HG03460 (cell line): ENCODE results near the gene SLC52A3.
"Not testable (repeated sequence)": the region's sequence is repeated elsewhere in the genome, so short reads cannot be mapped to it uniquely, and the experiment has no call there.

Experiments
- ATAC-seq: cut with Tn5 transposase; IDR thresholded peaks from one replicate; pipeline ENCODE4 v1.9.1; 2021; ENCODE audit not compliant: unreplicated experiment

Gene SLC52A3

GRCh38 chr20:730005-730404 lies 38.3 kb downstream of the SLC52A3 start:
- ATAC-seq, result no peak

- ATAC-seq, result no peak
Measured at GRCh38 chr20:728256-728944, 39.9 kb downstream of the SLC52A3 start.

GRCh38 chr20:726160-726559 lies 42.1 kb downstream of the SLC52A3 start:
- no peak for ATAC-seq

- ATAC-seq, result no peak
Measured at GRCh38 chr20:725491-725890, 42.8 kb downstream of the SLC52A3 start.

DNA sequence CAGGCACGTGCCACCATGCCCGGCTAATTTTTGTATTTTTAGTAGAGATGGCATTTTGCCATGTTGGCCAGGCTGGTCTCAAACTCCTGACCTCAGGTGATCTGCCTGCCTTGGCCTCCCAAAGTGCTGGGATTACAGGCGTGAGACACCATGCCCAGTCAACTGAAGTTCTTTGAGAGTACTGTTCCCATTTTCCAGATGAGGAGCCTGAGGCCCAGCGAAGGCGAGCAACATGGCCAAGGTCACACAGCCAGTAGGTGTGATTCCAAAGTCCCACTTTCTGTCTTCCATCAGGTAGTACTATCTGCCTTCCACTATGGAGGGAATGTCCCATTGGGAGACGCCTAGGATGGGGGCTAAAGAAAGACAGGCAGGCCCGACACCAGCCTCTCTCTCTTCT lies 43.5 kb downstream of the SLC52A3 start:
- ATAC-seq, result not testable (repeated sequence)

DNA sequence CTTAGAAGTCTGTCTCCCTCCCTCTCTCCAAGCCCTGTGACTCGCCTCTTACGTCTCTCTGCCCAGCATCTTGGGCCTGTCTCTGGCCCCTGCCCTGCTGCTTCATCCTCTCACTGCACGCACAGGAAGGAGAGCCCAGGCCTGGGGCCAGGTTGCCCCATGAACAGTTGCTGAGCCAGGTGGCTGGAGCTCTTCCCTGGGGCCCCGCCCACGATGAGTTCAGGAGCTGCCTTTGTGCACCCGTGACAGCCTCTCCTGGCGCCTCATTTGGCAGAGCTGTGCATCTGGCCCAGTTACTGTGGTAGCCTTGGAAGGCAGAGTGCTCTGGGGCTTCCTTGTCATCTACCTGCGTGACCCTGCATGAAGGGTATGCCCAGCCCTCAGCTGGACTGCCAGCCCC lies 44.5 kb downstream of the SLC52A3 start:
- no peak for ATAC-seq

DNA sequence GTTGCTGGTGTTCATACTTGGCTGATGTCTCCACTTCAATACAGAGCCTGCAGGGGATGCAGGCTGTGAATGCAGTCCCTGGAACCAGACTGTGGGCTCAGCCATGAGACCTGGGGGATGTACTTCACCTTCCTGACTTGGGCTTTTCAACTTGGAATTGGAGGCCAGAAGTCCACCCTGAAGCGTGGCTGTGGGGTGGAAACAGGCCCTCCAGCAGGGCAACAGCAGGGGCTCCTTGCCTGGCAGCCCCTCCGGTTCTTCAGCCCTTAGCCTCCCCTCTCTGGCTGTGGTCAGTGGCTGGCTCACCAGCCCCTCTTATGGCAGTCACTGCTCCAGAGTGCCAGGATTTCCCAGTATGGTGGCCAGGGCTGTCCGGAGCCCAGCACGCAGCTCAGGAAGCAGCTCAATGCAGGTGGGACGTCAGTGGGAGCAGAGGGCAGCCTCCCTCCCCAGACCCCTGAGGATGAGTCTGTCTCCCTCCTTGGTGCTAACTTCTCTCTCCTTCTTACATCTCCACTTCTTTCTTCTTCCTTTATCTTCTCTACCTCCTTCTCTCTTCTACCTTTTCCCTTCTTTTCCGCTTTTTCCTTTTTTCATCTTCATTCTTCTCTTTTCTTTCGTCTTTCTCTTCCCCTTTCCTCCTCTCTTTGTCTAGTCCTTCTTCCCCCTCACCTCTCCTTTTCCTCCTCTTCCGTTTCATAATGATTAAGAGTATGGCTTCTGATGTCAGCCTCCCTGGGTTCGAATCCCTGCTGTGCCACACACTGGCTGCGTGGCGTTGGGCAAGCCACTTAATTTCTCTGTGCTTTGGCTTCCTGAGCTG lies 45.3 kb downstream of the SLC52A3 start:
- no peak for ATAC-seq

DNA sequence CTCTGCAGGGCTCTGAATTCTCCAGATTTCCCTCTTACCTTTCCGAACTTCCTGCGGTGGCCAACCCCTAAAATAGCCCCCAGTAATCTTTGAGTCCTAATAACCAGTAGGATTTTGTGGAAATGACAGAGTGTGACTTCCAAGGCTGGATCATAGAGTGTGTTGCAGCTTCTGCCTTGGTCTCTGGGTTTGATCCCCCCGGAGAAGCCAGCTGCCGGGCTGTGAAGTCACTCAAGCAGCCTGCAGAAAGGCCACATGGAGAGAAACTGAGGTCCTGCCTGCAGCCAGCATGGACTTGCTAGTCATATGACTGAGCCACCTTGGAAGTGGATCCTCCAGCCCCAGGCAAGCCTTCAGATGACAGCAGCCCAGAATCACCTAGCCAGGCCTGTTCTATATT lies 46.4 kb downstream of the SLC52A3 start:
- no peak for ATAC-seq

GRCh38 chr20:719816-720215 lies 48.5 kb downstream of the SLC52A3 start:
- ATAC-seq, result no peak

DNA sequence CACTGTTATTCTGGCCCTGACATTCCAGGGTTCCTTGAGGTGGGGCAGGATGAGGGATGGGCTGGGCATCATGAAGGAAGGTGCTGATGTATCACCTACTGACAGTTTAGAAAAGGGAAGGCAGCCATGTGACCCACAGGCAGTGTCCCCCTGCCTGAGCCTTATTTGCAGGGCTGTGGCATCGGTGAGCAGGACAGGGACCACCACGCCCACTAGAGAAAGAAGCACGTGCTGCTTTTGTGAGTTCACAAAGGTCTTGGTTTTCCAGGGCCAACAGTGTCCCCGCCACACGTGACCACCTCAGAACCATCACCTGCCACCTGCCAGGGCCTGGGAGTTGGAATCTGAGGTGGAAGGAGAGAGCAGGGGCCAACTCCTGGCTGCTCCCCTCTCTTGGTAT lies 49.2 kb downstream of the SLC52A3 start:
- ATAC-seq, result no peak

GRCh38 chr20:717832-718231 lies 50.5 kb downstream of the SLC52A3 start:
- ATAC-seq, result no peak

DNA sequence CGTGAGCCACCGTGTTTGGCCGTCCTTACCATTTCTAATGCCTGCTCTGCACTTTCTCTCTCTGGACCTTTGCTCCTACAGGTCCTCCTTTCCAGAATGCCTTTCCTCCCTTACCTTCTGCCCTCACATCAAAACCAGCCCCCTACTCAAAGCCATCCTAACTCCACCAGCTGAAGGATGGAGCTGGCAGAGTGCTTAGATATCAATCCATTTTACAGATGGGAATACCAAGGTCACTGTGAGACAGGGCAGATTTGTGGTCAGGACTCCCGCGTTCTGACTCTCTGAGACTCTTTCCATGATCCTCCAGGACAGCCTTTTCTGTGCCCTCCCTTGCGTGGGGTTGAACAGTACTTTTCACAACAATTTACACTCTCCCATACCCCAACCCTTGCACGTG lies 51.0 kb downstream of the SLC52A3 start:
- ATAC-seq, result no peak

DNA sequence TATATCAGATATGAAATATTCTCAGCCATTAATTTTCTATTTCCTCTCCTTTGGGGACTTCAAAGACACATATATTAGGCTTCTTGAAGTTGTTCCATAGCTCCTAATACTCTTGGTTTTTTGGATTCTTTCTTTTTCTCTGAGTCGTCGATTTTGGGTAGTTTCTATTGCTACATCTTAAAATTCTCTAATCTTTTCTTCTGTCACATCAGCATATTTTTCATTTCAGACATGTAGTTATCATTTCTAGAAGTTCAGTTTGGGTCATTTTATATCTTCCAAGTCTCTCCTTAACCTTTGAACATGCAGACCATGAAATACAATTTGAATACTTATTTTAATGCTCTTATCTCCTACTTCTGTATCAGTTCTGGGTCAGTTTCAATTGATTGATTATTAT lies 53.8 kb downstream of the SLC52A3 start:
- no peak for ATAC-seq

DNA sequence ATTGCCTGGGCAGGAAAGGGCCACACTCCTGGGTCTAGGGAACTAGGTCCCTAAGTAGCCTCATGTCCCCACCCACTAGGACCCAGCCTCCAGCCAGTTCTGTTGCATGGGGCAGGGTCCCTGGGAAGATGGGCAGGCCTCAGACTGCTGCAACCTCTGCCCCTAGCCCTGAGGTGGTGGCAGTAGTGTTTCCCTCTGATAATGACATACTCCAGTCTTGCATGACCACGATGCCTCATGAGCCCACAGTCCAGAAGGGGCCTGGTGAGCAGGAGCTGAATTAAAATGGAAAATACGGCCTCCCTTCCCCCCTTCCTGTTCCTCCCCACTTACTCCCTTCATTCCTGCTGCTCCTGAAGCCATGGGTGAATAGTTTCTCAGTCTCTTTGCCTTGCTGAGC lies 56.7 kb downstream of the SLC52A3 start:
- no peak for ATAC-seq

GRCh38 chr20:710780-711450 lies 57.4 kb downstream of the SLC52A3 start:
- ATAC-seq, result no peak
